Uterus (tissue), 2 donors: ENCODE measurements around the gene MAN2B1.

Experiments
- POLR2A ChIP-seq, 2 donors: fragments of 450-650 bp; IDR thresholded peaks; one replicate each; pipeline ENCODE4 v1.6.1; 2016; ENCODE audit warnings: antibody characterized with exemption in 2 of 2, mild to moderate bottlenecking in 1 of 2, moderate library complexity in 1 of 2
- TF ChIP-seq, protein P1 (sequence below), 4 experiments: fragments of 200-600 bp in 2 of 4; fragments of 450-650 bp in 2 of 4; sonication (generic) in 2 of 4; IDR thresholded peaks; one replicate each; pipeline ENCODE4 v1.5.1; 2016 to 2019; ENCODE audit warnings: antibody characterized with exemption in 4 of 4, mild to moderate bottlenecking in 2 of 4, moderate library complexity in 1 of 4

DNA sequence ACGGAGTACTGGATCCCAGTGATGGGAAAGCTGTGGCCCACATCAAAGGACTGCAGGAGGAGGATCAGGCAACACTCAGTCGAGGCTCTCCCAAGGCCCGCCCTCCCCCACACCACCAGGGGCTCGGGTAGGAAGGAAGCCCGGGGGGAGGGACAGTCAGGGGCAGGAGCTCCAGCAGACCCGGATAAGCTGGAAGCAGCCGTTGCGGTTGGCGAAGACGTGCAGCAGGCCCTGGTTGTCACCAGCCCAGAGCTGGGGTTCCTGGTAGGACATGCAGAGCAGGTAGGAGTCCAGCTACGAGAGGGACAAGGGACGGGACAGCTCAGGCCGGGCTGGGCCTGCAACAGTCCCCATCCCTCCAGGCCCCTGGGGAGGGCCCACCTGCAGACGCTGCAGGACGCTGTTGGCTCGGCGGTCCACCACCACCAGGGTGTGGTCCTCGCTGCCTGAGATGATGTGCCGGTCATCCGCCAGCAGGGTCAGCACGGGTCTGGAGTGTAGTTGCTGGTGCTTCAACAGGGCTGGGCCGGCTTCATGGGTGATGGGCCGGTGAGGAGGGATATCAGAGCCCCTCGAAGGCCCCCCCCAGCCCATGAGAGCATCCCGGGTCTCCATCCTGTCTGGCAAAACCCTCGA lies 23.2 kb upstream of the MAN2B1 start:
- TF ChIP-seq, protein P1, sequence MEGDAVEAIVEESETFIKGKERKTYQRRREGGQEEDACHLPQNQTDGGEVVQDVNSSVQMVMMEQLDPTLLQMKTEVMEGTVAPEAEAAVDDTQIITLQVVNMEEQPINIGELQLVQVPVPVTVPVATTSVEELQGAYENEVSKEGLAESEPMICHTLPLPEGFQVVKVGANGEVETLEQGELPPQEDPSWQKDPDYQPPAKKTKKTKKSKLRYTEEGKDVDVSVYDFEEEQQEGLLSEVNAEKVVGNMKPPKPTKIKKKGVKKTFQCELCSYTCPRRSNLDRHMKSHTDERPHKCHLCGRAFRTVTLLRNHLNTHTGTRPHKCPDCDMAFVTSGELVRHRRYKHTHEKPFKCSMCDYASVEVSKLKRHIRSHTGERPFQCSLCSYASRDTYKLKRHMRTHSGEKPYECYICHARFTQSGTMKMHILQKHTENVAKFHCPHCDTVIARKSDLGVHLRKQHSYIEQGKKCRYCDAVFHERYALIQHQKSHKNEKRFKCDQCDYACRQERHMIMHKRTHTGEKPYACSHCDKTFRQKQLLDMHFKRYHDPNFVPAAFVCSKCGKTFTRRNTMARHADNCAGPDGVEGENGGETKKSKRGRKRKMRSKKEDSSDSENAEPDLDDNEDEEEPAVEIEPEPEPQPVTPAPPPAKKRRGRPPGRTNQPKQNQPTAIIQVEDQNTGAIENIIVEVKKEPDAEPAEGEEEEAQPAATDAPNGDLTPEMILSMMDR (IDR thresholded peaks at IDR 0.05): no peak
- no peak for TF ChIP-seq POLR2A (IDR thresholded peaks at IDR 0.05)
